WTC11 (cell line): ENCODE results near the gene ZNF41.

Source experiments
- MXD4 ChIP-seq: fragments of 250-450 bp; sonication (Bioruptor Pico); IDR thresholded peaks from 2 replicates; pipeline ENCODE4 v1.8.0; 2021; ENCODE audit warnings: mild to moderate bottlenecking, moderate library complexity, borderline replicate concordance
- TF ChIP-seq, protein P1 (sequence below): sonication (generic); formaldehyde crosslinking; IDR thresholded peaks from 2 replicates; pipeline ENCODE4 v1.8.1; 2022; ENCODE audit warnings: missing genetic modification reagents, borderline replicate concordance
- TF ChIP-seq, protein P2 (sequence below): fragments of 200-600 bp; IDR thresholded peaks from 2 replicates; pipeline ENCODE4 v1.8.0; 2022; ENCODE audit warnings: antibody characterized with exemption
- TF ChIP-seq, protein P3 (sequence below): sonication (generic); formaldehyde crosslinking; IDR thresholded peaks from 2 replicates; pipeline ENCODE4 v1.8.1; 2022; ENCODE audit warnings: low read depth, mild to moderate bottlenecking, moderate library complexity, missing genetic modification reagents, borderline replicate concordance
- TF ChIP-seq, protein P4 (sequence below): sonication (generic); formaldehyde crosslinking; IDR thresholded peaks from 2 replicates; pipeline ENCODE4 v1.8.0; 2023; ENCODE audit warnings: missing genetic modification reagents

DNA sequence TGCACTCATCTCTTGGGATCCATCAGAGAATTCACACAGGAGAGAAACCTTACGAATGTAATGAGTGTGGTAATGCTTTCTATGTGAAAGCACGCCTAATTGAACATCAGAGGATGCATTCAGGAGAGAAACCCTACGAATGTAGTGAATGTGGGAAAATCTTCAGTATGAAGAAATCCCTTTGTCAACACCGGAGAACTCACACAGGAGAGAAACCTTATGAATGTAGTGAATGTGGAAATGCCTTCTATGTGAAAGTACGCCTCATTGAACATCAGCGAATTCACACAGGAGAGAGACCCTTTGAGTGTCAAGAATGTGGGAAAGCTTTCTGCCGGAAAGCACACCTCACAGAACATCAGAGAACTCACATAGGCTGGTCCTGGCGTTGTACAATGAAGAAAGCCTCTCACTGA is 69.8 kb downstream of the ZNF41 start:
- TF ChIP-seq, protein P1, sequence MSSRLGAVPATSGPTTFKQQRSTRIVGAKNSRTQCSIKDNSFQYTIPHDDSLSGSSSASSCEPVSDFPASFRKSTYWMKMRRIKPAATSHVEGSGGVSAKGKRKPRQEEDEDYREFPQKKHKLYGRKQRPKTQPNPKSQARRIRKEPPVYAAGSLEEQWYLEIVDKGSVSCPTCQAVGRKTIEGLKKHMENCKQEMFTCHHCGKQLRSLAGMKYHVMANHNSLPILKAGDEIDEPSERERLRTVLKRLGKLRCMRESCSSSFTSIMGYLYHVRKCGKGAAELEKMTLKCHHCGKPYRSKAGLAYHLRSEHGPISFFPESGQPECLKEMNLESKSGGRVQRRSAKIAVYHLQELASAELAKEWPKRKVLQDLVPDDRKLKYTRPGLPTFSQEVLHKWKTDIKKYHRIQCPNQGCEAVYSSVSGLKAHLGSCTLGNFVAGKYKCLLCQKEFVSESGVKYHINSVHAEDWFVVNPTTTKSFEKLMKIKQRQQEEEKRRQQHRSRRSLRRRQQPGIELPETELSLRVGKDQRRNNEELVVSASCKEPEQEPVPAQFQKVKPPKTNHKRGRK (CRISPR knock-in tag), result no peak
- TF ChIP-seq, protein P2, sequence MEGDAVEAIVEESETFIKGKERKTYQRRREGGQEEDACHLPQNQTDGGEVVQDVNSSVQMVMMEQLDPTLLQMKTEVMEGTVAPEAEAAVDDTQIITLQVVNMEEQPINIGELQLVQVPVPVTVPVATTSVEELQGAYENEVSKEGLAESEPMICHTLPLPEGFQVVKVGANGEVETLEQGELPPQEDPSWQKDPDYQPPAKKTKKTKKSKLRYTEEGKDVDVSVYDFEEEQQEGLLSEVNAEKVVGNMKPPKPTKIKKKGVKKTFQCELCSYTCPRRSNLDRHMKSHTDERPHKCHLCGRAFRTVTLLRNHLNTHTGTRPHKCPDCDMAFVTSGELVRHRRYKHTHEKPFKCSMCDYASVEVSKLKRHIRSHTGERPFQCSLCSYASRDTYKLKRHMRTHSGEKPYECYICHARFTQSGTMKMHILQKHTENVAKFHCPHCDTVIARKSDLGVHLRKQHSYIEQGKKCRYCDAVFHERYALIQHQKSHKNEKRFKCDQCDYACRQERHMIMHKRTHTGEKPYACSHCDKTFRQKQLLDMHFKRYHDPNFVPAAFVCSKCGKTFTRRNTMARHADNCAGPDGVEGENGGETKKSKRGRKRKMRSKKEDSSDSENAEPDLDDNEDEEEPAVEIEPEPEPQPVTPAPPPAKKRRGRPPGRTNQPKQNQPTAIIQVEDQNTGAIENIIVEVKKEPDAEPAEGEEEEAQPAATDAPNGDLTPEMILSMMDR, result no peak
- TF ChIP-seq, protein P3, sequence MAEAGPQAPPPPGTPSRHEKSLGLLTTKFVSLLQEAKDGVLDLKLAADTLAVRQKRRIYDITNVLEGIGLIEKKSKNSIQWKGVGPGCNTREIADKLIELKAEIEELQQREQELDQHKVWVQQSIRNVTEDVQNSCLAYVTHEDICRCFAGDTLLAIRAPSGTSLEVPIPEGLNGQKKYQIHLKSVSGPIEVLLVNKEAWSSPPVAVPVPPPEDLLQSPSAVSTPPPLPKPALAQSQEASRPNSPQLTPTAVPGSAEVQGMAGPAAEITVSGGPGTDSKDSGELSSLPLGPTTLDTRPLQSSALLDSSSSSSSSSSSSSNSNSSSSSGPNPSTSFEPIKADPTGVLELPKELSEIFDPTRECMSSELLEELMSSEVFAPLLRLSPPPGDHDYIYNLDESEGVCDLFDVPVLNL, result no peak
- TF ChIP-seq MXD4 (CRISPR knock-in tag), result no peak
- TF ChIP-seq, protein P4, sequence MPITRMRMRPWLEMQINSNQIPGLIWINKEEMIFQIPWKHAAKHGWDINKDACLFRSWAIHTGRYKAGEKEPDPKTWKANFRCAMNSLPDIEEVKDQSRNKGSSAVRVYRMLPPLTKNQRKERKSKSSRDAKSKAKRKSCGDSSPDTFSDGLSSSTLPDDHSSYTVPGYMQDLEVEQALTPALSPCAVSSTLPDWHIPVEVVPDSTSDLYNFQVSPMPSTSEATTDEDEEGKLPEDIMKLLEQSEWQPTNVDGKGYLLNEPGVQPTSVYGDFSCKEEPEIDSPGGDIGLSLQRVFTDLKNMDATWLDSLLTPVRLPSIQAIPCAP (CRISPR knock-in tag), result no peak
